Renal cortical epithelial cell (primary cell): ENCODE results near the gene TPI1. TPM values are rescaled to one million over a fixed set of nuclear protein-coding genes. Genes with fewer than 3 reads are reported as not detected.

Experiments used
- DNase-seq: peaks from one replicate; pipeline ENCODE4 v3.0.0-alpha.2; 2011; ENCODE audit warnings: low read depth
- total RNA-seq: library from RNA; depleted of rRNA; stranded (reverse); fragments of >200 nt; gene quantifications from 2 replicates; pipeline ENCODE4 v1.2.3, GENCODE V29; 2014

The TPI1 gene
- total RNA-seq, 1 donor from 2014 or later: 1,309 TPM

DNA sequence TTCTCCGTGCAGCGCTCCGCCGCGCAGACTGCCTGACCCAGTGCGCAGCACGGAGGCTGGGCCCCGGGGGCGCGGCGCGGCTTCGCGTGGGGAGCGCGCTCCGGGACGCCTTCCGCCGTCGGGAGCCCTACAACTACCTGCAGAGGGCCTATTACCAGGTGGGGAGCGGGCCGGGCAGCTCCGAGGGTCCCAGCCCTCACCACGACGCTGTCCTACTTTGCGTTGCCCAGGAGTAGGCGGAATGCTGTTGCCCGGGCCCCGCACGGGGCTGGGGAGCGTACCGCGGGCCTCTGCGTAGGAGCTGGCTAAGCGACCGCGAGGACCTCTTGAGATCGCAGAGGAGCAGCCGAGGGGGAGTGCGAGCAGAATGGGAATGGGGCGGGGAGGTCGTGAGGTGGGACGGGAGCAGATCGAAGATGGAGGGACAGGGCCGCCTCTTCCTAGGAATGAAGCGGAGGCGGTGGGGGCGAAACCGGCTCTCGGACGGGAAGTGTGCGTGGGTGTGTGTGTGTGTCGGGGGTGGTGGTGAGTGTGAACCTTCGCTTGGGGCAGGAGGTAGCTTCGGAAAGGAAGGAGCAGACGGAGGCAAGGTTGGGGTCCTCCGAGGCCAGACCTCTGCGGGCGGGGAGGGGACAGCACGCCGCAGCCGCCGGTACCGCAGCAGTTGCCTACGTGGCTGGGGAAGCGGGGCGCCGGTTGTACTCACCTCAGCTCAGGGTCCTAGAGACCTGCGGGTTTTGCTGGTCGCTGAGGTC lies 38.4 kb upstream of the TPI1 start:
- DNase-seq: no peak

- DNase-seq: peak; percentile 11
Observed at GRCh38 chr12:6829536-6830220, 37.7 kb upstream of the TPI1 start.

- DNase-seq: no peak
Observed at GRCh38 chr12:6830286-6830890, 36.9 kb upstream of the TPI1 start.

DNA sequence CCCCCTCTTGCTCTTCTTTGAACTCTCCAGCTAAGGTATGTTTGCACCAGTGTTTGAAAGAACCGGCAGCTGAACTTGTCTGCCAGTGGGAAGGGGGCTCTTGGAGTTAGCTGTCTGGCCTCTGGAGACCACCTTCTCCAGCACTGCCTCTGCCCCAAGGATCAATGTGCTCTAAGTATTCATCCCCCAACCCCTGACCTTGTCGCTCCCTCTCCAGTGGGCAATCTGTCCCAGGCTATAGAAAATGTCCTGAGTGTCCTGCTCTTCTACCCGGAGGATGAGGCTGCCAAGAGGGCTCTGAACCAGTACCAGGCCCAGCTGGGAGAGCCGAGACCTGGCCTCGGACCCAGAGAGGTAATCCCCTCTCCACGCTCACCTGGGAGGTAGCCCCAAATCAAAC lies 36.3 kb upstream of the TPI1 start:
- no peak for DNase-seq

GRCh38 chr12:6831450-6831995 lies 35.8 kb upstream of the TPI1 start:
- no peak for DNase-seq

DNA sequence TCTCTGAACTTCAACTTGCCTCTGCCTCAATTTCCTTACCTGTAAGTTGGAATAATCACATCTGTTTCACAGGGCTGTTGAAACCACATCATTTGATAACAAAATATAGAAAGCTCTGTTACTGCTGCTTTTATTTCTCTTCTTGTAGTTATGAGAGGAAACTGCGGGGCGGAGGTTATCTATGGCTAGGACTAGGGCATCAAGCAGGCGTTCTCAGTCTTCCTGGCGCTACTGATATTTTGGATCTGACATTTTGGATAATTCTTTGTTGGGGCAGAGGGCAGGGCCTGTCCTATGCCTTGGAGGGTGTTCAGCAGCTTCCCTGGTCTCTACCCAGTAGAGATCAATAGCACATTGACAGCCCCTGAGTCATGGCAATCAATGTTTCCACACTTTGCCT lies 35.2 kb upstream of the TPI1 start:
- DNase-seq: no peak

DNA sequence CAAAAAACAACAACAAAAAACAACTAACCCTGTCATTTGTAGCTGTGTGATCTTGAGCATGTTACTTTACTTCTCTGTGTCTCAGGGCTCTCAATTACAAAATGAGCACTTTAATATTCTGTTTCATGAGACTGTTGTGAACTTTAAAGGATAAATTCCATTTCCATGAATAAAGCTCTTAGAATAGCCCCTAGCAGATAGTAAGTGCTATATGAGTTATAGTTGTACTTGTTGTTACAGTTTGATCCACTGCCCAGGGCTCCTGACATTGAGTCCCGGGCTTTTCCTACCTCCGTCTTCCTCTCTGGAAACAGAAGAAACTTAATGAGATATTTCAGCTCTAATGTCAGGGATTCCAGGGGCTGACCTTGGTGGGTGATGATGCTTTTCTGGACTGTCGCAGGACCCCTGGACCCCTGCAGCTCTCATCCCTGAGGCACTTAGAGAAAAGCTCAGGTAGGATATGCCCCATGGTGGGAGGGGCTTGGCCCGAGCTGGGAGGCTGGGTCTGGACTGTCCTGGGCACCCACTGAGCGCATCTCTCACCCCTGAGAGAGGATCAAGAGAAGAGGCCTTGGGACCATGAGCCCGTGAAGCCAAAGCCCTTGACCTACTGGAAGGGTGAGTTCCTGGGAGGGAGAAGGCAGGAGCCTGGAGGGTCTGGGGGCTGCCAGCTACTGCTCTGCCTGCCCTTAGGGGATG lies 34.0 kb upstream of the TPI1 start:
- no peak for DNase-seq

- DNase-seq: peak; percentile 25
Observed at GRCh38 chr12:6834254-6834653, 33.1 kb upstream of the TPI1 start.

GRCh38 chr12:6834873-6835272 lies 32.5 kb upstream of the TPI1 start:
- DNase-seq: no peak

DNA sequence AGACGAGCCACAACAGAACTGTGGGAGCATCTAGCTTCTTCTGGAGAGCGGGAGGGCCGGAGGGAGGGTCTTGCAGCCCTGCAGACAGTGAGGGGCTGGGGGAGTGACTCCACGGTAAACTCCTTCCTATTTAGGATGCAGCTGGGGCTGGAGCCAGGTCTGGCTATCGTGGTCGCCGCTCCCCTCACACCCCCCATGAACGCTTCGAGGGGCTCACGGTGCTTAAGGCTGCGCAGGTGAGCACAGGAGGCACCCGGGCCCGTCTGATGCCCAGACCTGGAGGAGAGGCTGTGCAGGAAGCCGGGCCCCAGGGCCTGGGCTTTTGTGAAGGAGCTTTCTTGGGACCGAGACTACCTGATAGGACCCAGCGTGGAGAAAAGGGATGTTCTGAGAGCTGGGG lies 30.5 kb upstream of the TPI1 start:
- DNase-seq: no peak

DNA sequence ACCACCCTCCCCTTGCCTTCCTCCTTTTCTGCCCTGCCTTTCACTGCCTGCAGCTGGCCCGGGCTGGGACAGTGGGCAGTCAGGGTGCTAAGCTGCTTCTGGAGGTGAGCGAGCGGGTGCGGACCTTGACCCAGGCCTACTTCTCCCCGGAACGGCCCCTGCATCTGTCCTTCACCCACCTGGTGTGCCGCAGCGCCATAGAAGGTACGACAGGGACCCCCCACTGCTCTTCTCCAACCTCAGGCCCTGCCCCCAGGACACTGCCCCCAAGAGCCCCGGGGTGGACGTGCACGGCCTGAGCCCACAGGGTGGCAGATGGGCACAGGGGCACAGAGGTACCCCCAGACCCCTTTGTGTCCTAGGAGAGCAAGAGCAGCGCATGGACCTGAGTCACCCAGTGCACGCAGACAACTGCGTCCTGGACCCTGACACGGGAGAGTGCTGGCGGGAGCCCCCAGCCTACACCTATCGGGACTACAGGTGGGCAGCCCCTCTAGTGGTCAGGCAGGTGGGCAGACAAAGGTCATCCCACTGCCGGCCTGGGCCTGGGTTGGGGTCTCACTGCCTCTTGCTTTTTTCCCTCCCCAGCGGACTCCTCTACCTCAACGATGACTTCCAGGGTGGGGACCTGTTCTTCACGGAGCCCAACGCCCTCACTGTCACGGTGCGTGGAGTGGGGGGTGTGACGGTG lies 29.8 kb upstream of the TPI1 start:
- DNase-seq: no peak

DNA sequence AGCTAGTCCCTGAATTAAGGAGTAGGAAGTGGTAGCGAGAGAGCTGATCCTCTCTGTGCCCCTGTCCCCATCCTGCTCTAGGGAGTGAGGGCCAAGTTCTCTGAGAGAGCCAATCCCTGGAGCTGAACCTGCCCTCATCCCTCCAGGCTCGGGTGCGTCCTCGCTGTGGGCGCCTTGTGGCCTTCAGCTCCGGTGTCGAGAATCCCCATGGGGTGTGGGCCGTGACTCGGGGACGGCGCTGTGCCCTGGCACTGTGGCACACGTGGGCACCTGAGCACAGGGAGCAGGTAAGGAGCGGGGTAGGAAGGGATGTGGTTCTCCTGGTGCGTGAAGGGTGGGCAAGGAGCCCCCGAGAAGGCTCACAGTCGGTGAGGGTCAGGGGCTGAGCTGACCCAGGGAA lies 28.5 kb upstream of the TPI1 start:
- DNase-seq: no peak

GRCh38 chr12:6839482-6840201 lies 27.7 kb upstream of the TPI1 start:
- DNase-seq: no peak

GRCh38 chr12:6840330-6840729 lies 27.0 kb upstream of the TPI1 start:
- DNase-seq: no peak

- no peak for DNase-seq
Observed at GRCh38 chr12:6840761-6841515, 26.4 kb upstream of the TPI1 start, which contains the start of gene GNB3. GNB3 (plus strand) TSS chr12:6840925; CDS start chr12:6841288, 363 bp downstream.

DNA sequence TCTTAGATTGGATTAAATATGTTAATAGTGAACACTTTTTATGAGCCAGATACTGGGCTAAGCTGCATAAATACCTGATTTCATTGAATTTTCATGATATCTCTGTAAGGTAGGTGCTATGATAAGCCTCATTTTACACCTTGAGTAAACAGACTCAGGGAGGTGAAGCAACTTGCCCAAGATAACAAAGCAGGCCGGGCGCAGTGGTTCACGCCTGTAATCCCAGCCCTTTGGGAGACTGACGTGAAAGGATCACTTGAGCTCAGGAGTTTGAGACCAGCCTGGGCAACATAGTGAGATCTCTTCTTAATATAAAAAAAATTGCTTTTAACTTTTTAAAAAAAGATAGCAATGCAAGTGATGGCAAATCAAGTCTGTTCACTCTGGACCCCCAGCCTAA lies 25.3 kb upstream of the TPI1 start:
- DNase-seq: no peak

- no peak for DNase-seq
Observed at GRCh38 chr12:6843118-6843902, 24.0 kb upstream of the TPI1 start.

DNA sequence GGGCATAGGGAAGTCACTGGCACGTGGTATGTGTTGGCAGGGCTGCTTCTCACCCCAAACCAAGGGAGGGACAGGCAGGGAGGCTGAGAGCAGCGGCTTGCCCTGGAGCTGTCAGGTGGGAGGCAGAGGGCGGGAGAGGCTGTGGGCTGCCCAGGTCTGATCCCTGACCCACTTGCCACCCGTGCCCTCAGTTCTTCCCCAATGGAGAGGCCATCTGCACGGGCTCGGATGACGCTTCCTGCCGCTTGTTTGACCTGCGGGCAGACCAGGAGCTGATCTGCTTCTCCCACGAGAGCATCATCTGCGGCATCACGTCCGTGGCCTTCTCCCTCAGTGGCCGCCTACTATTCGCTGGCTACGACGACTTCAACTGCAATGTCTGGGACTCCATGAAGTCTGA lies 21.9 kb upstream of the TPI1 start:
- DNase-seq: no peak

DNA sequence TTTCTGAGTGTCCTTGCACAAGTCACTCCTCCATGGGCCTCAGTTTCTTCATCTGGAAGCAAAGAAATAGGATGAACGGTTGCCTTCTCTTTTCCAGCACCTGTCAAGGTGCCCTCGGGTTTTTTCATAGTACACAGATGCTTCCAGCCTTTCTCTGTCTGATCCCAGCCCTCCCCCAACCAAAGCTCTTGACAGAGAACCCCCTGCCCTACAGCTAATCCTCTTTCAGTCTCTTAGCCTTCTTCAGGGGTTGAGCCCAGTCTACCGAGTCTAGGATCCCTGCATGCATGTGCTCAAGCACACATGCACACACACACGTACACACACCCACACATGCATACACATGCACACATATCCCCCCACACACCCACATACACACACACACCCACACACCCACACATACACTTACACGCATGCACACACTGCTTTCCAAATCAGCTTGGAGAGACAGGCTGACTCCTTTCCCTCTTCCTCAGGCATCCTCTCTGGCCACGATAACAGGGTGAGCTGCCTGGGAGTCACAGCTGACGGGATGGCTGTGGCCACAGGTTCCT lies 20.9 kb upstream of the TPI1 start:
- no peak for DNase-seq
